Activated CD8-positive, alpha-beta memory T cell treated with anti-CD3 and anti-CD28 coated beads, Interleukin-2, amount 50 U/mL, for 4 hours (primary cell): ENCODE results near the gene MORN5.

Experiments used
- DNase-seq: peaks from one replicate; pipeline ENCODE4 v3.0.0-alpha.2; 2020

MORN5 gene

DNA sequence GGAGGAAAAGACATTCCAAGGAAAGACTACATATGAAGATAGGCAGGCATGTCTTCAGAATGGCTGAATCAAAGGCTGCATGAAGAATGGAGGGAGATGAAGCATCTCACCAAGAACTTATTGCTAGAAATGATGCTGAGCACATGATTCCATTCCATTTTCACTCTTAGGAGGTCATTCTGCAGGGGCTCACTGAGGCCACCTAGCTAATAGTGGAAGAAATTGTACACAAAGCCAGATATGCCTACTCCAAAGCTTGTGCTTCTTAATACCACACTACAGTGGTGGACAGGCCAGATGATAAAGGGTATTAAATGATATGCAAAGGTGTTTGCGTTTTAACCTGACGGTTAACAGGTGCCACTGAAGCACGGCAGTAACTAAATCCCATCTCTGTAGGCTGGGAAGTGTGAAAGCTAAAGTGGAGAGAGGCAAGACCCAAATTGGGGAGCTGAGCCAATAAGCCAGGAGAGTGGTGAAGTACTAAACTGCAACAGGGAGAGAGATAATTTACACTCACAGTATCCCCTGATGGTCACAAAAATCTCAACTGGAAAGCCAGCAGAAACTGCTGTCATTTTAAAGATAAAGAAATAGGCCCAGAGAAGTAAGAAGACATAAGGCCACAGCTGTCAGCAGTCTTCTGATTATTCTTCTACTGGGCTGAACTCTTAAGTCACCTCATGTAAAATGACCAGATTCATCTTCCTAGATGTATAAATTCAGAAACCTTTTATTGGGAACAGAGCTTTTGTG is 14.7 kb upstream of the MORN5 start:
- no peak for DNase-seq

- no peak for DNase-seq
Observed at GRCh38 chr9:122145592-122145863, 14.2 kb upstream of the MORN5 start.

- DNase-seq, result no peak
Observed at GRCh38 chr9:122151267-122151828, 8.4 kb upstream of the MORN5 start.

DNA sequence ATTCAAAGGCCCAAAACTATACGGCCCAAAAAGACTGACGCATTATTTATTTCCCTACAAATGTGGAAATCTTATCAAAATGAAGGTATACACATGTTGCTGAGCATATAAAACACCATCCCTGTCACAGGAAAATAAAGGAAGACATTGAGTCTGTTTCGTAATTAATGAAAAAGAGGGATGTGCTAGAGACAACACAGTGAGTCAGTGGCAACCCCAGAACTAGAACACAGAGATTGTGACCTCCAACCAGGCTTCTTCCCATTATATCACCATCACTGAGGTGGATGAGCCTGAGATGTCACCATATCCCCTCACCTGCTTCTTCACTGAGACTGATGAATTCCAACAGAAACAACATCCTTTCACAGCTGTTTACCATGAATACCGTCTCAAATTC is 3.9 kb upstream of the MORN5 start:
- no peak for DNase-seq

DNA sequence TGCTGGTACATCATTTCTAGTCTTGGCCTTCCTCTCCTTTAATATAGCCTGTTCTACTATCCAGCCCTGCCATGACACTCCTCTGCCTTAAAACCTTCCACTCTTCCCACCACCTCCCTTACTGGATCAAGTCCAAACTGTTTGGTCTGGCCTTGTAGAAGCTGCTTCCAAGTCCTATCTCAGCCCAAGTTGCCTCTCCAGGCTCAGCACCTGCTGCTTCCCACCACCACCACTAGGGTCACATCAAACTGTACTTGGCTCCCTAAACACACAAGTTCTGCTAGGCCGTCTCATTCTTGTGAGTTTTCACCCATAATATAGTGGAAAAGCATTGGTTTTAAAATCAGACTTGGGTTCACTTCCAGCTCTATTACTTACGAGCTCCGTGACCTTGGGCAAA is 1.5 kb upstream of the MORN5 start:
- peak; percentile 19 for DNase-seq

GRCh38 chr9:122159925-122160246 is 178 bp downstream of the MORN5 start:
- no peak for DNase-seq

GRCh38 chr9:122162415-122162814 is 2.7 kb downstream of the MORN5 start:
- no peak for DNase-seq

DNA sequence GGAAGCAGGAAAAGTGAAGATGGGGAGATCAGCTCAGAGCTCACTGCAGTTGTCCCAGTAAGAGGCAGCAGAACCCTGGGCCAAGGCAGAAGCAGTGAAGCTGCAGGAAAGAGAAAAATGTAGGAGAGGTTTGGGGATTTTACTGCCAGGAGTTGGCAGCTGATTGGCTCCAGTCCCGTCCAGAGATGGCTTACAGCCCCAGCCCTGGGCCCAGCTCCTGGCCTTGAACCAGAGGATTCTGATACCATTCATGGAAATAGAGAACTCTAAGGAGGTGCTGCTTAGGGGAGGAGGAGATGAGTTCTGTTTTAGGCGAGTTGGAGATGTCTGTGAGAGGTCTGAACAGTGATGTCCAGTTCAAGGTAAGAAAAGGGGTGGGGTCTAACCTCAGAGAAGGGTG is 4.6 kb downstream of the MORN5 start:
- DNase-seq, result no peak

DNA sequence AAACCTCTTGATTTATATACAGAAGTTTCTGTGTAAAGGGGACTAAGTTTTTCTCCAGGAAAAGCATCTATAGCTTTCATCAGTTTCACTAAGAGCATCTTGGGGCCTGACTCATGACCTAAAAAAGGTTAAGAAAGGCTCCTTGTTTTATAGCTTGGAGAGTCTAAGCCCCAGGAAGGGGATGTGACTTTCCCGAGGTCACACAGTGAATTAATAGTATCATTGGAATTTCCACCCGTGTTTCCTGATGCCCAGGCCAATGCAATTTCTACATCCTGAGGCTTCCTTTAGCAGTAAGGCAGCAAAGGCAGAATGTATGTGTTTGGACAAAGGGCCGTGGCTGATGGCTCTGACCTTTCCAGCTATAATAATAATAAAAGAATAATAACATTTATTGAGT is 8.6 kb downstream of the MORN5 start:
- DNase-seq, result no peak

GRCh38 chr9:122172131-122172530 is 12.4 kb downstream of the MORN5 start:
- DNase-seq, result no peak

DNA sequence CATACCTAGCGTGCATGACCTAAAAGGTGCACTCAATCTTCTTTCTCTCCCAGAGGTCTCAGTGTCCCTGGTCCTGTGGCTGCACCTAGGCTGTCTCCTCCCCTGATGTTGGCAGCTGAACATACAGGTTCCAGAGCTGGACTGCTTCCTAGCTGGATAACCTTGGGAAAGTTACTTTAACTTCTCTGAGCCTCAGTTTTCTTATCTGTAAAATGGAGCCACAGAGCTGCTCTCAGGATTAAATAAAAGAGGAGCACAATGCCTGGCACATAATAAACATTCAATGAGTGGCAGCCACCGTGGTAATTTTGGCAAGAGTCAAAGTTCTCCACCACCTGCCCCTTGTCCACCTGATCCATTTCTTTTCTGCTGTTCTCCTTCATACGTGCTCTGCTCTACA is 14.0 kb downstream of the MORN5 start:
- no peak for DNase-seq

DNA sequence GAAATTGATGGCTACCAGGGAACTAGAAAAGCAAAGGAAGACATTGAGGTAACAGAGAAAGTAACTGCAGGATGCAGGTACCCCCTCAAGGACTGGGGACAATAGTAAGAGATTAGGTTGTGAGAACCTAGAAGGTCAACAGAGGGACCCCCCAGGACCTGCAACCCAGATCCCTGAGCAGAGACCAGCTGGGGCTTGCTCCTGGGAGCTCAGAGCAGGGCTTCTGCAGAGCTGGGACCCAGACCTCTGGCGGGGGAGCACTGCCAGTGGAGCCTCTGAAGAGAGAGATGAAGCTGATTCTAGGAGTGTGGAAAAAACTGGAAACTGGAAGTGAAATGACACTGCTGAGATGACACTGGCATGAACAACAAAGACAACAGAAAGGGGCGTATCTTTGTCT is 17.2 kb downstream of the MORN5 start:
- DNase-seq, result no peak

DNA sequence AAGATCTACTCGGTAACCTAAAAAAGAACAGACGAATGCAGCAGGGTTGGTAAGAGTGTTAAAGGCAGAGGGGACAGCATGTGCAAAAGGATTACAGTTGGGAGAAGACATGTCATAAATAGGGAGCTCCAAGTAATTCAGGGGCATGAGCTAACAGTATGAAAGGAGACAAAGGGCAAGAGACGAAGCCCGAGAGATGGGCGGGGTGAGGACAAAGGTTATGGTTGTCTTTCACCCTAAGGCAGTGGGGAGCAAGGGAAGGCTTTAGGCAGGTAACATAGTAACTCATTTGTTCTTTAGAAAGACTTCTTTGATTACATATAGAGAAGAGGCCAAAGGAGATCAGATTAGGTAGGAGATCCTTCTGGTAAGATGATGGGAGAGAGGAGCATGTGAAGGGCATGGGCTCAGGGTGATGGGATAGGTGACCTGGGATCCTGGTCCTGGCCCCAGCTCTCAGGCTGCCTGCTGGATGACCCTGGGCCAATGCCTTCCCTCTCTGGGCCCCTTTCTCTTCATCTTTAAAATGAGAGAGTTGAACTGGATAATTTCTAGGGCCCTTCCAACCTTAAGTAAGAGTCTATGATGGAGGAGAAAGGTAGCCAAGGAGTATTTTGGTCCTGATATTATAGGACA is 19.5 kb downstream of the MORN5 start:
- no peak for DNase-seq

GRCh38 chr9:122179690-122180074 is 20.0 kb downstream of the MORN5 start:
- no peak for DNase-seq

GRCh38 chr9:122180633-122181032 is 20.9 kb downstream of the MORN5 start:
- DNase-seq, result no peak

DNA sequence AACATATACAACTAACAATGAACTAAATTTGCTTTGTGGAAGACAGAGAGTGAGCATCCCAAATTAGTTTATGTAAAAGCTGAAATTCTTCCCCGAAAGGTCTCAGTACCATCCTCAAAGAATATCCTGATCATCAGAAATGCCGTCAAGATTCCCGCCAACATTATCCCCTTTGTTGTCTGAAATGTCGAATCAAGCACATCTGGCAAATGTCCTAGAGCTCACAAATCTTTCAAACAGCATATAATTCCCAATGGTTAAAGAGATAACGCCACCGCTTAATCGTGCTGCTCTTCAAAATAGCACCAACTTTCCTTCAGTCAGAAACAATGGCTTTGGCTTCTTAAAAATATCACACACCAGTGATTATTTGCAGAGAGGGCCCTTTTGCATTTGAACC is 23.8 kb downstream of the MORN5 start:
- no peak for DNase-seq

- DNase-seq, result no peak
Observed at GRCh38 chr9:122184551-122184950, 24.8 kb downstream of the MORN5 start.

DNA sequence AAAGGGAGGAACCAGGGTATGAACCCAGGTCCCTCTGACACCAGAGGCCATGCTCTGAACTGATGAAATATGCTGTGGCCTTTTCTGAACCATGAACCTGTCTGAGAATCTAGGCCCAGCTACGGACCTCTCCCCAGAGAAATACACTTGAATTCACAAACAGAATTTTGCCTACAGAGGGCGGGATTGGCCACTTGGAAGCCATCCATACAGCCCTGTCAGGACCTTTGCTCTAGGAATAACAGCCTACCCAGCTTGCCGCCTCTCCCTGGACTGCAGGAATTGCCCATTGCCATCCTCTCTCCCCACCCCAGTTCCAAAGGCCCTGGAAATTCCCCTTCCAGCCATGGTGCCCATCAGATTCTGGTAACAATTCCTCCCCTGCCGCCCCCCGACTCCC is 26.6 kb downstream of the MORN5 start:
- no peak for DNase-seq

GRCh38 chr9:122186777-122187470 is 27.2 kb downstream of the MORN5 start:
- DNase-seq, result no peak

DNA sequence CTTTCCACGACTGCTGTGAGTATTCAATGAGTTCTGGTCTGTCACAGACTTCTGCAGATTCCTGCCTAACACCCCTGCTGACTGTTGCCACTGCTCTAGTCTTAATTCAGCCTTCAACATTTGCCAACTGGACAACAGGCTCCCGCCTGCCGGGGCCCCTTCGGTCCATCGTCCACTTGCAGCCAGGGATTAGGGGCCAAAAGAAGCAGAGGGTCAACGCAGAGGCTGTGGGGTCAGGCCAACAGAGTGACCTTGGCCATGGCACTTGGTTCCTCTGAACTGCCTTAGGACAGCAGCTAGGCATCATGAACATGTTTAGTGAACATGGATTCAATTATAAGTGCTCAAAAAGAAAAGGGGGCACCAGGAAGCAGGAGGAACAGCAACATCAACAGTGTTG is 28.7 kb downstream of the MORN5 start:
- no peak for DNase-seq

DNA sequence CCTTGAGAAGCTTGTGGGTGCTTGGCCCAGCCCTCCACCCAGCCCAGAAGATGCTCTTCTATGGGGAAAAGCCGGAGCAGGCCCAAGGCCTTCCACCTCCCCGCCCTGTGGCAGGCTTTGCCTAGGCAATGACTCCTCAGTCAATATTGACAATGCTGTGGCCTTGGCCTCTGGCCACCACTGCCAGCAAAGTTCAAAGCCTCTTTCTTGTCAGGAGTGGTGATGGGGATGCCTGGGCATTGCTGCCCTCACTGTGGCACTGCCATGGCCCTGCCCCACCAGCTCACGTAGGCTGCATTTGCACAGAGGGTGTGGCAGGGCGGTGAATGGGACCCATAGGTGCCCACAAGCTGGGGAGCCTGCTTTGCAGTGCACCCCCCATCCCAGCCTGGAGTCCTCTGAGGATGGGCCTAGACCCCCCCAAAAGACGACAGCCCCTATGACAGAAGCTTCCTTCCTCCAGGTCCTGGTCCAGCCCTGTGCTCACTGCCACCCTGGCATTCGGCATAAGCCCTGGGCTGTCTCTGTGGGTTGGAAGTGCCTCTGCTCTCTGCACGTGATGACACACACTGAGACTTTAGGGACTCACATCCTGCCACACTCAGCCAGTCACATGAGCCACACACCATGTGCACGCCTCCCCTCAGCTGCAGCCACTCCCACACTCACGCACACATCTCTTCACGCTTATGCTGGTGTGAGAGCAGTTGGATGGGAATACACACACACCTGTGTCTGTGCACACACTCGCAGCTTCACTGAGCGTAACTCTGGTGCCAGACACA is 31.1 kb downstream of the MORN5 start:
- no peak for DNase-seq

DNA sequence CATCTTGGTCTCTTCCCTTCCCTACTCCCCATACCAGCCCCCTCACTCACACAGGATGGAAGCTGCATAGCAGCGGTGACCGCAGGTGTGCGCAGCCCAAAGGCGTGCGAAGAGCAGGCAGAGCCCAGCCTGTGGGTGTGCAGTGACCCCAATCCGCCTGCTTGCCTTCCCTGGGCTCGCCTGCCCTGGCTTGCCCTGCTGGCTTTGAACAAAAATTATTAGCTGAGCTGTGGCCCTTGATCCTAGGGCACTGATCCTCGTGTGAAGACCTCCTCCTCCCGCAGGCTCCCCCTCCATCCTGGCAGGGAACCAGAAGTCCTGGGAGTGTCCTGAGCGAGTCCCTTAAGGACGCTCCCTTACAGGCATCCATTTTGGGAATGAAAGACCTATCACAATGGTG is 31.9 kb downstream of the MORN5 start:
- DNase-seq, result no peak

GRCh38 chr9:122192261-122192875 is 32.7 kb downstream of the MORN5 start:
- no peak for DNase-seq
